HS-27A (cell line): ENCODE data around the gene ODAD3.
"Not testable (repeated sequence)": the region's sequence is repeated elsewhere in the genome, so short reads cannot be mapped to it uniquely, and the experiment has no call there.

Source experiments
- DNase-seq: peaks from one replicate; pipeline ENCODE4 v3.0.0-alpha.2; 2012; ENCODE audit warnings: low read depth, missing footprints

ODAD3 gene

GRCh38 chr19:11460207-11460606 lies 25.3 kb upstream of the ODAD3 start:
- DNase-seq: no peak

GRCh38 chr19:11458912-11459311 lies 24.0 kb upstream of the ODAD3 start:
- DNase-seq: not testable (repeated sequence)

DNA sequence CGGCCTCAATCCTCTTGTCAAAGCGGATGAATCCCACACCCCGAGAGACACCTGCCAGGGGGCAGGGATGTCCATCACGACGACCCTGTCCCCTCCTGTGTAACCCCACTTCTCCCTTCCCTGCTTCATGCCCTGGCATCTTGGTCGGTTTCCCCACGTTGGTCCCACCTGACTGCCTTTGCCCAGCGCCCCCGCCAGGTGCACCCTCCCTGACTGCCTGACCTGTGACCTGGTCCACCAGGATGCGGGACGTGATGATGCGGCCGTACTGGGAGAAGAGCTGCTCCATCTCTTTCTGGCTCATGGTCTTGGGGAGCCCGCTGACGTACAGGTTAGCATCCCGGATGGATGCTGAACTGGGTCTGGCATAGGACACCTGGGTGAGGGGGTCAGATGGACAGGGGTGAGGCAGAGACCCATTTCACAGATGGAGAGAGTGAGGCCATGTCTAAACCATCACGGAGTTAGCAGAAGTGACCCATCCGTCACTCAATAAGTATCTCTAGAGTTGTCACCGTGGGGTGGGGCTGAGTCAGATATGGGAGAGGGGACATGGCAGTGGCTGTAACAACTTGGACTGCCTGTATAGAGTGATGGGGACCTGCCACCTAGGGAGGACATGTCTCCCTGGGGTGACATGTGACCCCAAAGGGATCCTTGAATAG lies 23.4 kb upstream of the ODAD3 start:
- DNase-seq: no peak

GRCh38 chr19:11457831-11458230 lies 22.9 kb upstream of the ODAD3 start:
- DNase-seq: no peak

DNA sequence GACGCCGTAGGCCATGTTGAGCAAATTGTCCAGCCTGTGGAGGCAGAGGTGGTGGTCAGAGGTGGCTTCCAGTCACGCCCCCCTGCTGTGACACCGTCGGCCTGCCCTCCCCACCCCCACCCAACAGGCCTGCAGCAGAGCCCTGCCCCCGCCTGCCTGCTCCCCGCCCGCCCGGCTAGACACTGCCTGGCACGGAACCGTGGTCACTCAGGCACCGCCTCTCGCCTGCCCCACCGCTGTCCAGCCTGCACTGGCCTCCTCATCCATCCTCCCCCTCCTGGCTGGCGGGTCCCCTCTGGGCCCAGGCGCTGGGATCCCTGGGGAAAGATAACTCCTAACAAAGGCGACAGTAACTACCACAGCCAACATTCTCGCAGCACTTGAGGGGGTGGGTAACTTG lies 22.2 kb upstream of the ODAD3 start:
- no peak for DNase-seq

GRCh38 chr19:11456659-11457058 lies 21.7 kb upstream of the ODAD3 start:
- DNase-seq: no peak

- DNase-seq: not testable (repeated sequence)
These were observed 20.3 kb upstream of the ODAD3 start for GRCh38 chr19:11455233-11455554.

DNA sequence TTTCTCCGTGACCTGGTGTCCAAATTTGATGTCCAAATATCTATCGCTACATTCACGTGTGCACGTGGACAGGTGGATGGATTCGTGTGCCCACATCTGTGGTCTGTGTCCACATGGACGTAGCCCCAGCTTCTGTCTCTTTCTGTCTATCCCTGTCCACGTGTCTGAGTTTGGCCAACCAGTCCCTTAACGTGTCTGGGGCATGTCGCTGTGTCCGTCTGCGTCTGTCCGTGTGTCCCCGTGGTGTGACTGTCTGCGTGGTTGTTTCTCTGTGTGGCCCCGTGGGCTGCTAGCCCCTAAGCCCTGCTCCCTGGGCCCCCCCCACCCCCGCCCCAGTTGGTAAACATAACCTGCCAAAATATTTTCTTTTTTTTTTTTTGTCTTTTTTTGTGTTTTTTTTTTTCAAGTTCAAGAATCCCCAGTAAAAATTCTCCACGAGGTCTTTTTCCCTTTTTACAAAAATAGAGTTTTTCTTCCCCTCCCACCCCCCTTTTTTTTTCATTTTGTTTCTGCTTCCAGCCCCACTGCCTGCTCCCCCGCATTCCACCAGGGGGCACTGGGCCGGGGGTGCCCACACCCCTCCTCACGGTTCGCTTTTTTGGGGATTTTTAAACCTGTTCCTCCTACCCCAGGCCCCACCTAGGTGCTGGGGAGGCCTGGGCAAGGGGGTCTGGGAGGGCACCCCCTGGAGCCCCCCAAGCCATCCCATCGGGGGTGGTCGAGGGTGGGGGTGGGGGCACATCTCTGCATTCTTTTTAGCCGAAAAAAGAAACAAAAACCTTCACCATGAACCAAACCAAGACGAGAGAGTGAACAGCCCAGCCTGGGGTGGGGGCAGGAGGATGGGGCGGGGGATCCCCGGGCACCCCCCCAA lies 18.8 kb upstream of the ODAD3 start:
- no peak for DNase-seq

GRCh38 chr19:11452620-11453310 lies 17.8 kb upstream of the ODAD3 start:
- DNase-seq: no peak

DNA sequence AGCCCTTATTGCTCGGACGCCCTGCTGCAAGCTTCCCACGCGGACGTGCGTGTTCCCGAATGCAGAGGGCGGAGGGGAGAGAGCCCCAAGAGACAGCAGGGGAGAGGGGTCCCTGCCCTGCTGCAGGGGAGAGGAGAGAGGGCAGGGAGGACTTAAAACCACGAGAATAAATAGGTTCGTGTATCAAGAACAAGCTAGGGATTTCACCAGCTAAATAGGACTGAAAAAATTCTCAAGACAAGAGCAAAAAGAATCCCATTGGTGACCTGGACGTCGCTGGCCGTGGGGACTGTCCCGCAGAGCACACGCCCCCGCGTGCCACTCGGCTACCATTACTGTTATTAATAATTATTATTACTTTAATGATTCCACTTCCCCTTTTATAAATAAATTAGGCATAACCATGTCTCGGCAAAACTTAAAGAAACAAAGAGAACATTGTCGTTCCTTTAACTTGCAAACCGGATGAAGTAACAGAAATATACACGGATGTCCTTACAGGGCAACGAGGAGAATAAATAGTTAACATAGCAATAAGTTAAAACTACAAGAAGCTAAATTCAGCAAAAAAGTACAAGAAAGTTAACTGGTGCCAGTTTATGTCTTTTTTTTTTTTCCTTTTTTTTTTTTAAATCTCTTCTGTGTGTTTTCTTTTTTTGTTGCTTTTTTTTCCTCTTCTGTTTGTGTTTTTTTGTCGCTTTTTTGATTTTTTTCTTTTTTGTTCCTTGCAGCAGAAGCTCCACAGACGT lies 17.1 kb upstream of the ODAD3 start:
- DNase-seq: no peak

DNA sequence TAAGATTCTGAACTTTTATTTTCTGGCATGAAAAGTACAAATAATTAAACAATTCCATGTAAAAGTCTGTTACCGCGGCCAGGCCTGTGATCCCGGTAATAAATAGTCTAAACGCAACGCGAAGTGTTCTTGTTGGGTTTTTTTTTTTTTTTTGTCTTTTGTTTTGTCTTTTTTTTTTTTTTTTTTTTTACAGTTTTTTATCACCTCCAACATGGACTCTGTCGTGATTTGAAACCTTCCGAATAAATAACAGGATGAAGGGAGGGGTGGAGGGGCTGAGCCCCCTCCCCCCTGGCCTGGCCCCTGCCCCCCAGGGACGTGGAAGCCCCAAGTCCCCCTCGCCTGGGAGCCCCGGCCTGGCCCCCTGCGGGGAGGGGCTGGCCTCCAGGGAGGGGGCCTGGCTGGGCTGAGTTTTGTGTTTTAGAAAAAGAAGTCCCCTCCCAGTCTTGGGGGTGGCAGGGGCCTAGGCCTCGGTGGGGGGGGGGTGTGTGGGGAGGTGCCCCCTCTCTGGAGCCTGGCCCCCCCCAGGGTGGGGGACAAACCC lies 16.5 kb upstream of the ODAD3 start:
- DNase-seq: no peak

DNA sequence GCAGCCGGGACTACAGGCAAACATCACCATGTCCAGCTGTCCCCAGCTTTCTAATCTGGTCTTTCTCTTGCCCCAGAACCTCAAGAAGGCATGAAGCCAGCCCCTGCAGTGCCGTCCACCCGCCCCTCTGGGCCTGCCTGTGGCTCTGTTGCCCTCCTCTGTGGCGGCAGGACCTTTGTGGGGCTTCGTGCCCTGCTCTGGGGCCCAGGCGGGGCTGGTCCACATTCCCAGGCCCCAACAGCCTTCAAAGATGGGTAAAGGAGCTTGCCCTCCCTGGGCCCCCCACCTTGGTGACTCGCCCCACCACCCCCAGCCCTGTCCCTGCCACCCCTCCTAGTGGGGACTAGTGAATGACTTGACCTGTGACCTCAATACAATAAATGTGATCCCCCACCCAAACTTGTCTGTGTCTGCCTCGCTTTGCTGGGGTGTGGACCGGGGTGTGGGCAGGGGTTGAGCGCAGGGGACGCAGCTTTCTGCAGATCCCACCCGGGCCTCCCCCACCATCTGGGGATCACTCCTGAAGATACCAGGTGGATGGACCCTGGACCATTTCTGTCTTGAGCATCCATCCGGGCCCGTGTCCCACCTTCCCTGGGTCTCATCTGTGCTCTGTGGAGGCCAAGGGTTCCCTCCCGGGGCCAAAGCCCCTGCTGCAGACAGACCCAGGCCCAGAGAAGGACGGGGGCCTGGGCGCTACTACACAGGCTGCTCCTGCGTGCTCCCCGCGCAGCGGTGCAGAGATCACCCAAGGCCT lies 15.8 kb upstream of the ODAD3 start:
- DNase-seq: no peak

DNA sequence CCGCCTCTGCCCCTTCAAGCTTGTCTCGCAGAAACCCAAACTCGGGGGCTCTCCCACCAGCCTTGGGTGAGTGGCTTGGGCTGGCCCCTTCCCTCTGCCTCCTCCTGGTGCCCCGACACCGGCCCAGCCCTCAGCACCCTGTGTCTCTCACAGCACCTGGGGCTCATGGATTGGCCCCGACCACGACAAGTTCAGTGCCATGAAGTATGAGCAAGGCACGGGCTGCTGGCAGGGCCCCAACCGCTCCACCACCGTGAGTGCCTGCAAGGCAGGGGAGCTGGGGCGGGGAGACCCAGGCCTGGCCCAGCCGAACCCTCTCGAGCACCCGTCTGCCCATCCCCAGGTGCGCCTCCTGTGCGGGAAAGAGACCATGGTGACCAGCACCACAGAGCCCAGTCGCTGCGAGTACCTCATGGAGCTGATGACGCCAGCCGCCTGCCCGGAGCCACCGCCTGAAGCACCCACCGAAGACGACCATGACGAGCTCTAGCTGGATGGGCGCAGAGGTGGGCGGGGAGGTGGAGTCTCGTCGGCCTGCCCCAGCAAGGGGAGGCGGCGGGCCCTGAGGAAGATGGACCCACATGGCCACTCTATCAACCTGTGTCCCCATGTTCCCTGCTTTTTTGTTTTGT lies 14.1 kb upstream of the ODAD3 start:
- no peak for DNase-seq

DNA sequence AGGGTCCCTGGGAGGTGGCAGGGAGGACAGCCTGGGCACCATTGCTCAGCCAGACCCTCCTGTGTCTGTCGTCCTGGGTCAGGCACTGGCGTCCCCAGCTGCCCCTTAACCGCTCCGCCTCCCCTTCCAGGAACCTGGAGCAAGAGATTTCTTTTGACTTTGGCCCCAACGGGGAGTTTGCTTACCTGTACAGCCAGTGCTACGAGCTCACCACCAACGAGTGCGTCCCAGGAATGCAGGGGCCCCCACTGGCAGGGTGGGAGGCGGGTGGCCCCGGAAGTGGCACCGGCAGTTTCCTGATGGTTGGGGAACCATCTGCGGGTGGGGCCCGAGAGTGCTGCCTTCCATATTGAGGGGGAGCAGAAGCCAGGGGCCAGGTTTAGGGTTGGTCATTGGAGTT lies 13.5 kb upstream of the ODAD3 start:
- DNase-seq: no peak

- no peak for DNase-seq
These were observed 12.7 kb upstream of the ODAD3 start for GRCh38 chr19:11447347-11448262.

DNA sequence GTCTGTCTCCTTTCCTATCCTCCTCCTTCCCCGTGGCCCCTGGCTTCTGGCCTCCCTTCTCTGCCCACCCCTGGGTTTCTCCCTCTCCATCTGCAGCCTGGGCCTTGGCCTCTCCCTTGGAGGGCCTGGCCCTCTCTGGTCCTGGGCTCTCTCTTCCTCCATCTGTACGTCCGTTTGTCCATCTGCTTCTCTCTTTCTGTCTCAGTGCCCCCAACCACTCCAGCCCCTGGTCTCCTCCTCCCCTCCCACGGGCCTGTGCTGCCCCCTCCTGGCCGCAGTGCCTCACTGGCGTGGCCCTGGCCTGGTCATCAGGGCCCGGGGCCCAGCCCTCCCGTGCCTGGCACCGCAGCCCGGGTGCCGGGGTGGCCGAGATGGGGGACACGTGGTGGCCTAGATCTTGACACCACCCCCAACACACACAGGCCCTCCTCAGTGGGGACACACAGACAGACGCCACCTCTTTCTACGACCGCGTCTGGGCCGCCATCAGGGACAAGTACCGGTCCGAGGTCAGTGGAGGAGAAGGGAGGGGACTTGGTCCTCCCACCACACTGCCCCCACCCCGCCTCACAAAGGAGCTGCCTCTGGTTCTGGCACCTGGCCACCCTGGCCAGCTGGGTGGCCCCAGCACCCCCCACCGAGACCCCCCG lies 11.9 kb upstream of the ODAD3 start:
- no peak for DNase-seq

- DNase-seq: no peak
These were observed 11.3 kb upstream of the ODAD3 start for GRCh38 chr19:11446271-11446651.

- DNase-seq: no peak
These were observed 10.2 kb upstream of the ODAD3 start for GRCh38 chr19:11445141-11445540.

DNA sequence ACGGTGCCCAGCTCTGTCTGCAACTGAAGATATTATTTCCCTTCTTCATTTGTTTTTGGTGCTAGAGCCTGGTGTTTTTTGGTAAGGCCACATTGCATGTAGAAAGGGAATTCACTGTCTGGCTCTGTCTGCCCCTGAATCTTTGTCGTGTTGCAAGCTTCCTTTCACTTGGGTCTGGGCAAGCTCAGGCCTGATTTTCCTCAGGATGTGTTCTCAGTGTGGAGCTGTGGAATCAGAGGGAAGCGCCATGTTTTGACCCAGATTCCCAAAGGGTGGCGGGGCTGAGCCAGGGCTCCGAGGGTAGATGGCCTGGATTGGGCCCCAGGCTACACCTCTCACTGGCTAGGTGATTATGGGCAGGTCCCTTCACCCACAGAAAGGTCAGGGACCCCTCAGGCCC lies 9.1 kb upstream of the ODAD3 start:
- DNase-seq: no peak
